Body of pancreas (tissue), 4 donors: ENCODE data around the gene UQCC2.

ENCODE experiments used
- POLR2A ChIP-seq, 3 donors: fragments of 450-650 bp; IDR thresholded peaks; one replicate each; pipeline ENCODE4 v1.6.1; 2016; ENCODE audit warnings: antibody characterized with exemption in 3 of 3, mild to moderate bottlenecking in 2 of 3
- TF ChIP-seq, protein P1 (sequence below), 7 experiments: fragments of 450-650 bp in 4 of 7; fragments of 200-600 bp in 3 of 7; sonication (generic) in 3 of 7; IDR thresholded peaks; one replicate each; pipeline ENCODE4 v1.5.1; 2016 to 2019; ENCODE audit warnings: antibody characterized with exemption in 7 of 7

DNA sequence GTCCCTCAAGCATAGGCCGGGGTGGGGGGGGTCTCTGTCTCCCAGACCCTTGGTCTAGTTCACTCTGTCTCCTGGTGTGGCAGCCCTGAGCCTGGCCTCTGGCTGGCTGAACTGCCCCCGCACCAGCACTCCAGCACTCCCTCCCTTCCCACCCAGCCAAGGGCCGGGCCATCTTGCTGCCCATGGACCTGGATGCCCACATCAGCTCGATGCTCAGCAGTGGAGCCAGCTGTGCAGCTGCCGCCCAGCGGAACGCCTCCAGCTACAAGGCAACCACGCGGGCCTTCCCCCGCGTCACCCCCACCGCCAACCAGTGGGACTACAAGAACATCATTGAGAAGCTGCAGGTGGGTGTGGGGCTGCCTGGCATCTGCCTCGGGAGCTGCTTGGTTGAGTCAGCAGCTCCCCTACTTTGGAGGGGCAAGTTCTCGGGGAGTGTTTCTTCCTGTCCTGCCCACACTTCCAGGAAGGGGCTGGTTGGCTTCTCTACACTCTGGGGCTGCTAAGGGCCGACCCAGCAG lies 28.4 kb downstream of the UQCC2 start:
- TF ChIP-seq, protein P1, sequence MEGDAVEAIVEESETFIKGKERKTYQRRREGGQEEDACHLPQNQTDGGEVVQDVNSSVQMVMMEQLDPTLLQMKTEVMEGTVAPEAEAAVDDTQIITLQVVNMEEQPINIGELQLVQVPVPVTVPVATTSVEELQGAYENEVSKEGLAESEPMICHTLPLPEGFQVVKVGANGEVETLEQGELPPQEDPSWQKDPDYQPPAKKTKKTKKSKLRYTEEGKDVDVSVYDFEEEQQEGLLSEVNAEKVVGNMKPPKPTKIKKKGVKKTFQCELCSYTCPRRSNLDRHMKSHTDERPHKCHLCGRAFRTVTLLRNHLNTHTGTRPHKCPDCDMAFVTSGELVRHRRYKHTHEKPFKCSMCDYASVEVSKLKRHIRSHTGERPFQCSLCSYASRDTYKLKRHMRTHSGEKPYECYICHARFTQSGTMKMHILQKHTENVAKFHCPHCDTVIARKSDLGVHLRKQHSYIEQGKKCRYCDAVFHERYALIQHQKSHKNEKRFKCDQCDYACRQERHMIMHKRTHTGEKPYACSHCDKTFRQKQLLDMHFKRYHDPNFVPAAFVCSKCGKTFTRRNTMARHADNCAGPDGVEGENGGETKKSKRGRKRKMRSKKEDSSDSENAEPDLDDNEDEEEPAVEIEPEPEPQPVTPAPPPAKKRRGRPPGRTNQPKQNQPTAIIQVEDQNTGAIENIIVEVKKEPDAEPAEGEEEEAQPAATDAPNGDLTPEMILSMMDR (IDR thresholded peaks at IDR 0.05), result no peak
- no peak for TF ChIP-seq POLR2A (IDR thresholded peaks at IDR 0.05)
